GM18520 (cell line): ENCODE measurements around the gene HLA-DOA.

Experiments used
- ATAC-seq: cut with Tn5 transposase; IDR thresholded peaks from one replicate; pipeline ENCODE4 v1.9.1; 2021; ENCODE audit not compliant: unreplicated experiment

Gene HLA-DOA

DNA sequence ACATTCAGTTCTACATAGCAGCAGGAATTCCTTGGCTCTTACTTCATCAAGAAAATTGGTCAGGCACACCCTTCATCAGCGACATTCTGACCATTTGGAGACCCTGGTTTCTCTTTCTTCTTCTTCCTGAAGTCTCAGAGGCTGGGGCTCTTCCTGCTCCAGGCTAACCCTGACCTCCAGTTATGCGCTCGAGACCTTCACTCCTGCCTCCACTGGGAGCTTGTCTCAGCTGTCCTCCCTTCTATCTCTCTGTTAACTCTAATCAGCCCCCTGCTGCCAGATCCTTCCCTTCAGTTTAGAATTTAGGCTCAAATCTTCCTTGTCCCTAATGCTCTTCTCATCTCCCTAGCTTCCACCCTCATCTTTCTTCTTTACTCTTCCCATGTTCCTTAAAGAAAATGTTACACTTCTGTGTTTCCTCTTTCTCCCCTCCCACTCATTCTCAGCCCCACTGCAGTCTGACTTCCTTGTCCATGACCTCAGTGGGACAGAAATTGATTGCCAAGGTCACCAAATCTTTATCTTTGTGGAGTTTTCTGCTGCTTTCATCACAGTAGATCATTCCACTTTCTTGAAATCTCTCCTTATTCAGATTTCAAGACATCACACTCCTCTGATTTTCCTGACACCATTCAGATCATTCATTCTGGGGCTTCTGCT lies 8.4 kb upstream of the HLA-DOA start:
- no peak for ATAC-seq

DNA sequence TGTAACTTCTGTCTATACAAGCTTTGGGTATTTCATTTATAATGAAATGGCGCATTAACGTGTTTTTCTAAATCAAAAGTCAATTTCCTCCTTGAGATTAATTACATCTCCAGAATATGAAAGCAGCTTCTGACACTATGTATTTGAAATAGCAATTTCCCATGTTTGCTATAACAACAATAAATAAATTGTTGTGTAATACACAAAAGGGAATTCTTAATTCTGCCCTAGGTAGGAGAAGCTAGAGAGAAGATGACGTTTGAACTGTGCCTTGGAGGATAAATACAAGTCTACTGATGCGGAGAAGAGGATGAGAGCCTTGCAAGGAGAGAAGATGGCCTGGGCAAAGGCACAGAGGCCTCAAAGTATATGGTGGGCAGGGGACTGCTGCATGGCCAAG lies 7.6 kb upstream of the HLA-DOA start:
- ATAC-seq = no peak

DNA sequence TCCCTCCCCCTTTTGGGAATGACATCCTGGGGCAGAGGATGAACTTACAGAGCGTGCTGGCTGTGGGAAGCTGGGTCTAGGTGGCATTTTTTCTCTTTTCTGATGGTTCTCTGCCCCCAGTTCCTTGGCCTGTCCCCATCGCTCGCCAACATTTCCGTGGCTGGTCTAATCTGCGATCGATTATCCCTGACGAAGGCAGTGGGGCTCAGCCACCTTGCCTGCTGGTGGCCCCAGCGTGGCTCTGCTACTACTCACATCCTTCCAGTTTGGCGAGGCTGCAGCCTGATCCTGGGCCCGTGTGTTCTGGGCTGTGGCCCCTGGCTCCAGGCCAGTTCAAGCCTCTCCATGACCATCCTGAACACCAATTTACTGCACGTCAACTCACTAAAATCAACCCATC lies 6.4 kb upstream of the HLA-DOA start:
- no peak for ATAC-seq

DNA sequence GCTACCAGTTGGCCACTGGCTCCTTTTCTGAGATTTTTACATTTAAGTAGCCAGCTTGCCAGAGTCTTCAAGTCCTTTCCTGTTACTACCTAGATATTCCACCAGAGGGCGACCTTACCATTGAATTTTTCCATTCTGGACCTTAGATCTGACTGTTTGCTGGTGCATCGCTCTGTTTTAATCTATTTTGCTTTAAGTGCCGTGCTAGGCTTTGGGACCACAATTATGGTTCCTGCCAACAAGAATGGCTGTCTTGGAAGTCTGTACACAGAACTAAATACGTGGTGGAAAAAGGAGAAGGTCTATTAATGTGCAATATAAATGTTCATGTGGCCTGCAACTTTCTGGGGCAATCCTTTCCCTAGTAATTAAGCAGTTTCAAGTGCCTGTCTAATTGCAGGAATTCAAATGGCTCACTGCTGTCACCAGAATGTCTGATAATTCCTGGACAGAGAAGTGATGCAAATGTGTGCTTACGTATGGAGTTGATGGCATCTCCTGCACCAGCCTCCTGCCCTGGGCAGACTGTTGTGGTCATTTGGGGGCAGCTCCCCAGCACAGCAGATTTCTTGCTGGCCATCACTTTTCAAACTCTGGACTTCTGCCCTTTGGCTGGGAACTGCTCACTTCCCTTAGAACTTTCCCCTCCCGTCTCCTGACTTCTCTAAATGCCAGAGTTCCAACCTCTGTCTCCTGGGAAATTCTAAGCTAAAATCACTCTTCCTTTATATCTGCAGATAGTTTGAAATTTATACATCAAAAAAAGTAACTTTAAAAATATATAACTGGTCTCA lies 5.6 kb upstream of the HLA-DOA start:
- ATAC-seq = no peak

DNA sequence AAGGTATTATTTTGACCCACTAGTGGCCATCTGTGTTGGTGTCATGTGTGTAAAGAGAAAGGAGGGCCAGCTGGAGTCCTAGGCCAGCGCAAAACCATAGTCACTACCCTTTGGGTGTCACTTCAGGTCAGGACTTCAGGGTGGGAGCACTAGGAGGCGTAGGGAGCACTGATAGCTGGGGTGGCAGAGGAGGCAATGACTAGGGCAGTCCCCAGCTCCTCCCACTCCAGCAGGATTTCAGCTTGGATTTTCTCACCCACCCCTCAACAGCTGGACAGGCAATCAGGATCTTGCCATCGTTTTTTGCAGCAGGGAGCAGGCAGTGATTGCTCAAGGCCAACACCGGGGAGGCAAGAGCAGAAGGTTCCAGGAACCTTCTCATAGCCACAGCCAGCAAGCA lies 4.2 kb upstream of the HLA-DOA start:
- no peak for ATAC-seq

DNA sequence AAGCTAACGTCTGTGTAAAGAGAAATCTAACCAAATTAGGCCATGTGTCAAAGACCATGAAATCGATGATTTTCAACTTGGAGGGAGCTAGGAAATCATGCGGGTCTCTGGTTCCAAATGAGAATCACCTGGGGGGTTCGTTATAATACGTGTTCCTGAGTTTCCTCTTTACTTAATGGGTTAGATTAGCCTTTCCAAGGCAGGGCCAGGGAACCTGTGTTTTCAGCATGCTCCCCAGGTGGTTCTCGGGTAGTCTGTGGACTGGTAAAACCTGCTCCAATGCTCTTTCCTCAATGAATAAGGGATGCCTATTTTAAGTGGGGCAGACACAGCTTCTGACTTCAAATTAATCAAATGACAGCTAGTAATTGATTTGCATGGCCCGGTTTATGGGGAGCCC lies 965 bp upstream of the HLA-DOA start:
- no peak for ATAC-seq

DNA sequence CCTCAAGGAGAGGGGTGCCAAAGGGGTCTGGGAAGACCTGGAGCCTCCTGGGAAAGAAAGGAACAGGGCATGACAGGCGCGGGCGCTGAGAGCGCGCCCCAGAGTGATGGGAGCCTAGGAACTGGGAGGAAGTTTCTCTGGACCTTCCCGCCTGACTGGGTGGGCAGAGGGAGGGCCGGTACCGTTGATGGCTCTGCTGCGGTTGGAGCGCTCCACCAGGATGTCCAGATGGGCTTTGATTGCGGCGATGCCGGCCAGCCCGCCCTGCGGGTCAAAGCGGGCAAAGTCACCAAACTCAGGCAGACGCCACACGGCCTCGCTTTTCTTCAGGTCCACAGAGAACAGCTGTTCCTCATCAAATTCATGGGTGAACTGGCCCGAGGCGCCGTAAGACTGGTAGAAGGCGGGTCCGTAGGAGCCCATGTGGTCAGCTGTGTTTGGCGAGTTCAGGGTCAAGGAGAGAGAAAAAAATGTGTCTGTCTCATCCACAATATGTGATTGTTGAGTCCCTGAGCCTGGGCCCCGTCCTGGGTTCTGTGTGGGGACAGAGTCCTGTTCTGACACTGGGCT lies 1.5 kb downstream of the HLA-DOA start:
- ATAC-seq = no peak

DNA sequence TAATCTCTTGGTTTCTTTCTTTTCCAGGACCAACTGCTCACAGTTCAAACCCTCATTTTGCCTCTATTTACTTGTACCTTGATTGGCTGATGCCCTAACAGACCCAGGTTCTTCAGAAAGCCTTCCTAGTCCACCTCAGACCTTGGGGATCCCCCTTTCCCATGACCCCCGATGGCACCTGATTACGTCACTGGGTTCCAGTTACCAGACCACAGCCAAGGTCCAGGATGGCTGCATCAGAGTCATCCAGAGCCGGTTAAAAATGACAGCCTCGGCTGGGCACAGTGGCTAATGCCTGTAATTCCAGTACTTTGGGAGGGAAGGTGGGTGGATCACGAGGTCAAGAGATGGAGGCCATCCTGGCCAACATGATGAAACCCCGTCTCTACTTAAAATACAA lies 4.5 kb downstream of the HLA-DOA start:
- ATAC-seq = no peak

DNA sequence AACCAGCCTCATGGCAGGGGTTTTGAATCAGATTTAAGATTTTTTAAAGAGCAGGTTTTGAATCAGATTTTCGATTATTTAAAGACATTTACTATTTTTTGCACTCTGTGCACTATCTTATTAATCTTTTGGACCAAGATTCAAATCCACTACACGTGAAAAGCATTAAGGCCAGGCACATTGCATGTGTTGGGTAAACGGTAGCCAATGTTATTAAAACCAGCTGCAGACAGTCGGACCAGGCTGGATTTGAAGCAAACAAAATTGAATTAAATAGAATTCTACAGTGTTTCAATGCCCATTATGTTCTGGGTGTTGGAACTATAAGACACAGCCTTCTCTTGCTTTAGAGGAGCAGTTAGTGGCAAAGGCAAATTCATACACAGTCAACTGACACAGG lies 7.7 kb downstream of the HLA-DOA start:
- no peak for ATAC-seq

DNA sequence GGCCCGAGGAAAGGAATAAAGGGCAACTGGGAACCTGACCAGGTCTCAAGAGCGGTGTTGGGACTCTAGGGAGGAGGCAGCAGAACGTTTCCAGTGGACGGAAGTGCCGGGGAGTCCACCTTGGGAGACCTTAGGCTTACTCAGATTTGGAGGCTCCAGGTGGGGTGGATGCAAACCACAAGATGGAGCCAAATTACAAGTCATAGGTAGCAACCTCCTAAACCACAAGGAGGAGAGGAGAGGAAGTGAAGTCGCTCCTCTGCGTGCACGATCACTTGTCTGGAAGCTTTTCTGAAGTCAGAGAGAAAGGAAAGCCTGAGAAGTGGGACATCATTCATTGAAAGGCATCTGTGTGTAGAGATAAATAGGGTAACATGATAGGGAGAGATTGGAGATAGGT lies 9.3 kb downstream of the HLA-DOA start:
- ATAC-seq = no peak

DNA sequence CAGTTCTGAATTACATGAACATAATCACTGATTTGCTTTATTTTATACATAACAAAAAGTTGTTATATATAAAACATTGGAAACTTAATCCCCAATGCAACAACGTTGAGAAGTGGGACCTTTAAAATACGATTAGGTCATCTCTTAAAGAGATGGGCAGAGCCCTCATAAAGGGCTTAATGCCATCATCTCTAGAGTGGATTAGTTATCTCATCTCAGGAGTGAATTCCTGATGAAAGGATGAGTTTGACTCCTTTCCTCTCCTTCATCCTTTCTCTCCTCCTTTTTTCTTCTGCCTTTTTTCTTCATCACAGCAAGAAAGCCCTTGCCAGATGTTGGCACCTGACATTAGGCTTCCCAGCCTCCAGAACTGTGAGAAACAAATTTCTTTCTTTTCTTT lies 13.9 kb downstream of the HLA-DOA start:
- ATAC-seq = no peak

DNA sequence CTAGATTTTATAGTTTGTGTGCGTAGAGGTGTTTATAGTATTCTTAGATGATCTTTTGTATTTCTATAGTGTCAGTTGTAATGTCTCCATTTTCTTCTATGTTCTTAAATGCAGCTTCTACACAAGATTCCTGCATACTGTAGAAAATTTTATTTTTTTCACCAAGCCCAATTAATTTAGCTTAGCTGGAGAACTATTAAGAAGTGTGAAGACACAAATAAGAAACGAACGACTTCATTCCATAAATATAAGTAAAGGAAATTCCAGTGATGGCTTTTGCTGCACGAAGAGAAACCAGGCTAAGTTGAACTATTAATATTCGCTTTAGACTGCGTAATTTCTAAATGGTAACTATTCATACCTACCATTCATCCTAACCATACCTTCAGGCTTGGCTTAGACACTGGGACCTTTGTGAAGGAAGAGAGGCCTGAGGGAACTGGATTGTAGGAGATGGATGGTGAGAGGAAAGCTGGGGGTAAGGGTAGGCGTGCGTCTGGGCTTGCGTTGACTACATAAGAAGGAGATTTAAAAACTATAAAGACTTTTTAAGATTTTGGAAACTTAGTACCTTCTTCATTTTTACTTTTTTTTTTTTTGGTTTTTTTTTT lies 15.9 kb downstream of the HLA-DOA start:
- no peak for ATAC-seq

DNA sequence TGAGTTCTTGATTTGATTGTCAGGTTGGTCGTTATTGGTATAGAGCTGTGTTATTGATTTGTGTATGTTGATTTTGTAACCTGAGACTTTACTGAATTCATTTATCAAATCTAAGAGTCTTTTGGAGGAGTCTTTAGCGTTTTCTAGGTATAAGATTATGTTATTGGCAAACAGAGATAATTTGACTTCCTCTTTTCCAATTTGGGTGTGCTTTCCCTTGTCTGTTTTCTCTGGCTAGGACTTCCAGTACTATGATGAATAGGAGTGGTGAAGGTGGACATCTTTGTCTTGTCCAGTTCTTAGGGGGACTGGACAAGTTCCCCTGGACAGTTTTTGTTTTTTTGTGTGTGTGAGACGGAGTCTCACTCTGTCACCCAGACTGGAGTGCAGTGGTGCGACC lies 17.4 kb downstream of the HLA-DOA start:
- no peak for ATAC-seq

DNA sequence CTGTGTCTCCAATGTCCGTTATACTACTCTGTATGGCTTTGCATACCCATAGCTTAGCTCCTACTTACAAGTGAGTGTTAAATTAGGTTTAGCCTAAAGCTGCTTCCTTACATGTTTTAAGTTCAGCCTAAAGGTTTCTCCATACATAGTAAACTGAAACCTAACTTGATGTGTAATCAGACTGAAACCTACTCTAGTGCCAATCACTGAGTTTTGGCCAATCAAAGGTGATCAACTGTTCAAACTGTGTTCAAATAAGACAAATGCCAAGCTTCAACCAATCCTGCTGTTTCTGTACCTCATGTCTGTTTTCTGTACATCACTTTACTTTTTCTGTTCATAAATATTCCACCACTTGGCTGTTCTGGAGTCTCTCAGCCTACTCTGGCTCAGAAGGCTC lies 20.0 kb downstream of the HLA-DOA start:
- ATAC-seq = no peak

DNA sequence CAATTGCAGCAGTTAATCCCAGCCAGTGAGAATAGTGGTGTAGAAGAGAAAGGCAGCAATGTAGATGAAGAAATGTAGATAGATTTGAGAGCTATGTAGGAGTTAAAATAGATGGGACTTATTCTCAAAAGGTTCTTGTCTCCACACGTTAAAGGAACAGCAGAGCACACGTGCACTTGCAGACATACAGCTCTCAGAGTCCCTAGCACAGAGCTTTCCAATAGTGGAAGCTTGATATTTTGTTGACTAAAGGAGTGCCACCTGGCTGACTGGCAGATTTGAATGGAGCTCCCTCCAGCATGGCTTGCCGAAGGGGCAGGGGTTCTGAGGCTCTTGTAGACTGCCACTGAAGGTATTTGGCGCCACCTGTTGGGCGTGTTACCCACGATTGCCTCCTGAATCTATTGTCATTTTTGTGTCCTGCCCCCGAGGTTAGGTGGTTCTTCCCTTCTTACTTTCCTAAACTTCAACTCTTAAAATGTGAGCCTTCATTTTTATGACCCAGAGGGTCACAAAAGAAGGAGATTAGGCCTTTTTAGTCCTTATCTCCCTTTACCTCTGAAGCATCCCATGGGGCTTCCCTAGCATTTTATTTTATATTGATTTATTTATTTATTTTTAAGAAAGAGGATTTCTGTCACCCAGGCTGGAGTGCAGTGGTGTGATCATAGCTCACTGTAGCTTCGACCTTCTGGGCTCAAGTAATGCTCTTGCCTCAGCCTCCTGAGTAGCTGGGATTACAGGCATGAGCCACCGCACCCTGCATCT lies 24.6 kb downstream of the HLA-DOA start:
- ATAC-seq = peak; percentile 42

DNA sequence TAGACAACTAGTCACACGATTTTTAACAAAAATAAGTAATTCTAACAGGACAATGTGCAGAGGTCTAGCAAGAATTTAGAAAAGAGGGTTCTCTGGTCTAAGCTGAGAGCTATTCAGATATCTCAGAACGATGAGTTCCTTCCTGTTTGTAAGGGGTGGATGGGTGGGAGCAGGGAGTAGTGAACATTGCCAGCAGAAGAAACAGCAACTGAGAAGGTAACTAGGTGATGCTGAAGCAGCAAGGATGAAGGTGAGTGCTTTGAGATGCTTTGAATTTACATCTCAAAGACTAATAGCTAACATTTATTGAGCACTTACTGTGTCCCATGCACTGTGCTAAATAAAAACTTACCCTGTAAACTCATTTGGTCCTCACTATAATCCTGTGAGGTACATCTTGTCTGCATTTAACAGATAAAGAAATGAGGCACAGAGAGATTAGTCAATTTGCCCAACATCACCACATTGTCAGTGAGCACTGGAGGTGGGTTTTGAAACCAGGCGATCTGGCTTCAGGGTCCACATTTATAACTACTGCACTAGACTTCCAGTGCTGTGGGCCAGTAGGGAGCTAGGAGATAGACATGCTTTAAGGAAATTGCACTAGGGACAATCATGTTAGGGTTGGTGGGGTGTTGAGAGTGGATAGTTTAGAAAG lies 25.3 kb downstream of the HLA-DOA start:
- no peak for ATAC-seq

DNA sequence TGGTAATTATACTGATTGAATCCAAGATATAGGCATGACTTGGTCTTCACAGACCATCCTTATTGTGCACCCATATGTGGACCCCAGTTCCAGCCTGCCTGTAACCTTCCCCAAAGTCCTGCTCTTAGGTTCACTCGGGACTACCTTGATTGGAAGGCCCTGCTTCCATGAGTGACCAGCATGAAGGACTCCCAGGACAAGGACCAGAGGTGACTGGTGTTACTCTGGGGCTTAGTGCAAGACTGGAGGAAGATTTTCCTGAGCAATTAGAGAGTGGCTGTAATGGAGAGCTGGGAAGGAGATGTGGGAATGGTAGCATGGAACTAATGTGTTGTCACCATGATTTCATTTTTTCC lies 25.9 kb downstream of the HLA-DOA start:
- no peak for ATAC-seq

DNA sequence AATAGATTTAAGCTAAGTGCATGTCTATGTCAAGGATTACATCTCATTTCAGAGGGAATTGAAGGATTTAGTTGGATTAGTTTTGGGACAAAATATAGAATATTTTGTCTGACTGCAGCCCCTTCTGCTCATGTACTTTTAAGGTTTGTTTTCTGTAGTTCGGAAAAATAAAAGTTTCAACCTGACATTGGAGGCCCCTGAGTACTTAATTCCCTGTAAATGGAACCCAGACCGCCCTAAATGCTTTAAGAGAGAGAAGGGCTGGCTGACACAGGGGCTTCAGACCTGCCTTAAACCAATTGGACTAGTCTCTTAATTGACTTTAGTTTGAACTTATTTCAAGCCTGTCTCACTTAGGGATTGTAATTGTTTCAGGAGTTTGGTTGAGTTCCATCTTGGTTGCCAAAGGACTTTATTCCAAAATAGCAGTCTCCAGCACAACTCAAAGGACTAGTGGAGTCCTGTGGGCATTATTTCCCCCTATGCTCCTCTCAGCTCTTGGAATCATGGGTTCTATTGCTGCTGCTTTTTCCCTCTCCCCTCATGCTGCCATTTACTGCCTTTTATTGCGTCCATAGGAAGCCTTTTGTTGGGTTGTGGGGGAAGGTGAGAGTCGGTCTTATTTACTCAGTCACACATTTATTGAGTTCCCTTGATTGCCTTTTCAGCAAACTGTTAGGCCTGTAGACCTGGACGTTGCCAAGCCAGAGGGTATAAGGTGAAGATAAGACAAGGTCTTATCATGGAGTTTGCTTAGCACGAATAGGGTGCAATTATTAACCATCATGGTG lies 26.5 kb downstream of the HLA-DOA start:
- ATAC-seq = no peak

DNA sequence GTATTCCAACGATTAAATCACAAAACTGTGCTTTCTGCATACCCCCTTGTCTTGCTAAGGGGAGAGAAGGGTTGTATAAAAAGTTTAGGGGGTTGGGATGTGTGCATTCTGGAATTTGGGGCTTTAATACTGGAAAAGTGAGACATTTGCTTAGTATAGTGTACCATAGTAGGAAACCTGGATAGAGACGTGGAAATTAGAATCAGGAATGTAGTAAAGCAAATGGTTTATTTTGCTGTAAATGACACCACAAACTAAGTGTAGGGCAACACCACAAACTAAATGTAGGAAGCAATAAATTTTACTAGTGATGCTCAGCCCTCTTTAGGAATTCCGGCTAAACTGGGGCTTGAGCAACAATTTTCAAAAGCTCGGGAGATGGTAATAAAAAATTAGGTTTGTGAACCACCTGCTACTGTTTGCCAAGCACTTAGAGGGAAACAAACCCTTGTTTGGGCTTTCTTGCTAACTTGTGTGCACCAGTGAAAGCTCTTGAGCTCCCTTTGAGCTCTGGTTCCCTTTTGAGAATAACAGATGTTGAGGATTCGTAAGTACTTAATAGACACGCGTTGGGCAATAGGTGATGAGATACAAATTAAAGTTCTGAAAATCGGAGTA lies 27.2 kb downstream of the HLA-DOA start:
- ATAC-seq = no peak
